Heart right ventricle (tissue), 16 donors: ENCODE measurements around the gene ZNF281. TPM values are rescaled to one million over a fixed set of nuclear protein-coding genes. Genes with fewer than 3 reads are reported as not detected.
"Not testable (repeated sequence)": the region's sequence is repeated elsewhere in the genome, so short reads cannot be mapped to it uniquely, and the experiment has no call there.

Experiments
- ATAC-seq, 8 donors: fragments of 200-7000 bp; cut with Tn5 transposase; one replicate each; pipeline ENCODE4 v1.9.1; 2020; ENCODE audit warnings: mild to moderate bottlenecking in 8 of 8, moderate library complexity in 8 of 8, moderate number of reproducible peaks in 1 of 8
- DNase-seq, 2 donors: peaks; one replicate each; pipeline ENCODE4 v3.0.0-alpha.2; 2020
- H3K27ac ChIP-seq, 10 donors: fragments of 200-600 bp; sonication (generic) in 2 of 10; one replicate each; pipeline versions ENCODE4 v1.5.0 to v1.8.0; 2020 to 2022; ENCODE audit warnings: mild to moderate bottlenecking in 3 of 10
- H3K27me3 ChIP-seq, 7 donors: fragments of 200-600 bp; one replicate each; pipeline ENCODE4 v1.8.0; 2021 to 2022; ENCODE audit warnings: mild to moderate bottlenecking in 2 of 7
- H3K36me3 ChIP-seq, 9 donors: fragments of 200-600 bp; sonication (generic) in 1 of 9; one replicate each; pipeline versions ENCODE4 v1.5.0 to v1.8.0; 2020 to 2022; ENCODE audit warnings: mild to moderate bottlenecking in 2 of 9
- H3K4me1 ChIP-seq, 9 donors: fragments of 200-600 bp; sonication (generic) in 1 of 9; one replicate each; pipeline versions ENCODE4 v1.5.0 to v1.8.0; 2020 to 2022; ENCODE audit warnings: mild to moderate bottlenecking in 4 of 9
- H3K4me3 ChIP-seq, 10 donors: fragments of 200-600 bp; sonication (generic) in 2 of 10; one replicate each; pipeline versions ENCODE4 v1.5.0 to v1.8.0; 2020 to 2022; ENCODE audit warnings: mild to moderate bottlenecking in 7 of 10, moderate library complexity in 2 of 10
- H3K9me3 ChIP-seq, 11 donors: fragments of 200-600 bp in 10 of 11; sonication (generic) in 2 of 11; one replicate each; pipeline versions ENCODE4 v1.5.0 to v1.8.0; 2013 to 2022; ENCODE audit warnings: mild to moderate bottlenecking in 2 of 11, control low read depth in 1 of 11, moderate library complexity in 1 of 11
- CTCF ChIP-seq, 9 donors: fragments of 200-600 bp; sonication (generic) in 2 of 9; IDR thresholded peaks; one replicate each; pipeline versions ENCODE4 v1.5.0 to v1.8.0; 2021 to 2022; ENCODE audit warnings: antibody characterized with exemption in 9 of 9, mild to moderate bottlenecking in 5 of 9, moderate library complexity in 1 of 9
- WGBS, 2 donors: extraction: QIAGEN DNeasy Blood & Tissue Kit; methylation state at CpG; one replicate each; pipeline ENCODE4 v1.1.7; 2013; ENCODE audit warnings: inconsistent platforms in 1 of 2; 5-methylcytosine and 5-hydroxymethylcytosine counted together
- intact Hi-C, 10 donors: fragments of 100-400 bp; cut with DNase I; formaldehyde crosslinking; loops; one replicate each; pipeline versions ENCODE4 v1.11.1 to v1.14.2; 2022
- polyA plus RNA-seq, 2 donors: library from polyadenylated mRNA; stranded (reverse); fragments of 200-250 nt; gene quantifications; one replicate each; pipeline ENCODE4 v1.2.3, GENCODE V29; 2013
- total RNA-seq, 10 donors: library from RNA; stranded (reverse); fragmentation: NEBNext Ultra II Directional in 3 of 10; extraction: Animal tissue kit (Norgen Biotek cat#: 25700) in 3 of 10; gene quantifications; one replicate each; pipeline versions ENCODE4 v1.2.1 to v1.2.4, GENCODE V29; 2021 to 2023
- donor health status: Arrhythmogenic right ventricular cardiomyopathy.
- donor health status: ischemic (EF 13 %, LVEDD 7.1; RV severe dilation, severe dysfunction).
- donor health status: healthy with polysubstance abuse.
- donor health status: DM: no; HTN: yes; CAD: no.
- donor health status: DM: no; HTN: no; CAD: no.
- donor health status: ischemic (EF 25% LVEDD 6.9; RV normal size, moderate dysfunction).
- donor health status: ischemic (EF 25% LVEDD 5.7; RV mildly dilated, moderate dysfunction).
- donor health status: healthy.
- donor health status: DM: yes; HTN: yes; CAD: no.
- donor health status: Ischemic cardiomyopathy.
- donor health status: ischemic (EF 35%, LVEDD 5.7; RV mildly dilated, moderate dysfunction).
- donor health status: nonischemic (EF 11% LVEDD 7.7; RV severe dilation, severe dysfunction).
- donor health status: DM: yes; HTN: yes; CAD: no.
- donor health status: PGD.
- donor health status: ischemic (EF 29% LVEDD 5.4; RV normal size, mild dysfunction).
- donor health status: nonischemic (EF 23%, LVEDD 6.1; RV moderate dilation, normal function).

Gene ZNF281
- total and polyA plus RNA-seq, 12 donors, result 2.8 to 11.7 (median 8.8) TPM

- H3K9me3 ChIP-seq, result no peaks in the 10 kb centered on the region
- ATAC-seq (no peak), DNase-seq (no peak)
- no peaks in the 10 kb centered on the region for H3K36me3 ChIP-seq
- 75 to 82% methylated on average over 1 of the region's 1 CpG for WGBS, 2 donors
- no peak overlapping the region for H3K4me3 ChIP-seq
- no peaks in the 10 kb centered on the region for H3K27me3 ChIP-seq
- intact Hi-C loops, result no loop called here
- H3K4me1 ChIP-seq, result peaks cover 0 to 26% (median 17%) of the 10 kb centered on the region in 9 donors
- peak overlapping the region in 4 of 10 donors; percentile 8 to 69 (median 57) for H3K27ac ChIP-seq
- no peak for TF ChIP-seq CTCF (IDR thresholded peaks at IDR 0.05)
These were observed 5.4 kb upstream of the ZNF281 start for GRCh38 chr1:200415227-200415626.

- no peaks in the 10 kb centered on the region for H3K9me3 ChIP-seq
- H3K27me3 ChIP-seq, result no peaks in the 10 kb centered on the region
- 93 to 98% methylated on average over 4 of the region's 4 CpGs for WGBS, 2 donors
- ATAC-seq (no peak), DNase-seq (no peak)
- H3K4me1 ChIP-seq, result peaks cover 0 to 27% (median 17%) of the 10 kb centered on the region in 9 donors
- H3K27ac ChIP-seq, result no peak overlapping the region
- H3K4me3 ChIP-seq, result no peak overlapping the region
- no peaks in the 10 kb centered on the region for H3K36me3 ChIP-seq
- intact Hi-C loops, result no loop called here
- no peak for TF ChIP-seq CTCF (IDR thresholded peaks at IDR 0.05)
These were observed 4.8 kb upstream of the ZNF281 start for GRCh38 chr1:200414657-200415056.

GRCh38 chr1:200413766-200414165 lies 3.9 kb upstream of the ZNF281 start:
- H3K27ac ChIP-seq, H3K36me3 ChIP-seq, H3K27me3 ChIP-seq, ATAC-seq, DNase-seq, intact Hi-C loops, H3K9me3 ChIP-seq, H3K4me3 ChIP-seq: not testable (repeated sequence)
- H3K4me1 ChIP-seq, result peaks cover 0 to 30% (median 19%) of the 10 kb centered on the region in 9 donors
- WGBS, 2 donors, result 65 to 70% methylated on average over 11 of the region's 11 CpGs

- H3K36me3 ChIP-seq, result peaks cover 0 to 13% (median 0%) of the 10 kb centered on the region in 9 donors
- no peak for TF ChIP-seq CTCF (IDR thresholded peaks at IDR 0.05)
- intact Hi-C loops, result no loop called here
- H3K9me3 ChIP-seq, result no peaks in the 10 kb centered on the region
- ATAC-seq, result no peak
- DNase-seq, result no peak
- peak overlapping the region in 2 of 10 donors; percentile 3 to 6 for H3K4me3 ChIP-seq
- no peak overlapping the region for H3K27ac ChIP-seq
- H3K27me3 ChIP-seq, result no peaks in the 10 kb centered on the region
- H3K4me1 ChIP-seq, result peaks cover 0 to 46% (median 41%) of the 10 kb centered on the region in 9 donors
- WGBS, 2 donors, result 36 to 46% methylated on average over 20 of the region's 20 CpGs
These were observed 1.8 kb upstream of the ZNF281 start for GRCh38 chr1:200411406-200412257.

GRCh38 chr1:200410566-200410878 lies 686 bp upstream of the ZNF281 start:
- H3K27me3 ChIP-seq, result no peaks in the 10 kb centered on the region
- peak overlapping the region; percentile 65 to 97 (median 93) for H3K4me3 ChIP-seq
- 12 to 13% methylated on average over 8 of the region's 8 CpGs for WGBS, 2 donors
- H3K36me3 ChIP-seq, result peaks cover 0 to 17% (median 0%) of the 10 kb centered on the region in 9 donors
- H3K27ac ChIP-seq, result peak overlapping the region in 5 of 10 donors; percentile 86 to 96 (median 92)
- no peak for TF ChIP-seq CTCF (IDR thresholded peaks at IDR 0.05)
- ATAC-seq (no peak), DNase-seq (no peak)
- intact Hi-C loops, result no loop called here
- no peaks in the 10 kb centered on the region for H3K9me3 ChIP-seq
- H3K4me1 ChIP-seq, result peaks cover 0 to 46% (median 43%) of the 10 kb centered on the region in 9 donors
